GM23338 (cell line): ENCODE results near the gene DMRT2.

Source experiments
- CREB1 ChIP-seq: fragments of 250-450 bp; sonication (Bioruptor Pico); IDR thresholded peaks from 2 replicates; pipeline ENCODE4 v1.5.0; 2020; ENCODE audit warnings: low read depth, mild to moderate bottlenecking, moderate library complexity
- EZH2 ChIP-seq: fragments of 200-600 bp; sonication (generic); IDR thresholded peaks from one replicate; pipeline ENCODE4 v1.8.0; 2017; ENCODE audit warnings: antibody characterized with exemption, mild to moderate bottlenecking, low read depth; ENCODE audit not compliant: unreplicated experiment
- EZH2phosphoT487 ChIP-seq: fragments of 200-600 bp; sonication (generic); IDR thresholded peaks from one replicate; pipeline ENCODE4 v1.8.1; 2018; ENCODE audit warnings: antibody characterized with exemption; ENCODE audit not compliant: unreplicated experiment
- JUNB ChIP-seq: IDR thresholded peaks from one replicate; pipeline ENCODE4 v1.6.1; 2016; ENCODE audit warnings: antibody characterized with exemption; ENCODE audit not compliant: unreplicated experiment
- NANOG ChIP-seq: IDR thresholded peaks from 2 replicates; pipeline ENCODE4 v1.6.1; 2016; ENCODE audit warnings: antibody characterized with exemption, borderline replicate concordance
- POLR2AphosphoS5 ChIP-seq: IDR thresholded peaks from 2 replicates; pipeline ENCODE4 v1.6.1; 2016; ENCODE audit warnings: antibody characterized with exemption, low read depth
- STAT1 ChIP-seq: IDR thresholded peaks from one replicate; pipeline ENCODE4 v1.6.1; 2016; ENCODE audit warnings: antibody characterized with exemption; ENCODE audit not compliant: unreplicated experiment
- TF ChIP-seq, protein P1 (sequence below): IDR thresholded peaks from 2 replicates; pipeline ENCODE4 v1.6.1; 2016; ENCODE audit warnings: antibody characterized with exemption
- TF ChIP-seq, protein P2 (sequence below): IDR thresholded peaks from one replicate; pipeline ENCODE4 v1.6.1; 2018; ENCODE audit warnings: antibody characterized with exemption; ENCODE audit not compliant: unreplicated experiment
- TF ChIP-seq, protein P3 (sequence below), 2 experiments: fragments of 200-600 bp in 1 of 2; sonication (generic) in 1 of 2; conservative IDR thresholded peaks; 2 replicates each; pipeline versions ENCODE4 v1.5.1 to v1.6.1; 2016 to 2017; ENCODE audit warnings: antibody characterized with exemption in 2 of 2, low read depth in 2 of 2, mild to moderate bottlenecking in 2 of 2, moderate library complexity in 1 of 2

DNA sequence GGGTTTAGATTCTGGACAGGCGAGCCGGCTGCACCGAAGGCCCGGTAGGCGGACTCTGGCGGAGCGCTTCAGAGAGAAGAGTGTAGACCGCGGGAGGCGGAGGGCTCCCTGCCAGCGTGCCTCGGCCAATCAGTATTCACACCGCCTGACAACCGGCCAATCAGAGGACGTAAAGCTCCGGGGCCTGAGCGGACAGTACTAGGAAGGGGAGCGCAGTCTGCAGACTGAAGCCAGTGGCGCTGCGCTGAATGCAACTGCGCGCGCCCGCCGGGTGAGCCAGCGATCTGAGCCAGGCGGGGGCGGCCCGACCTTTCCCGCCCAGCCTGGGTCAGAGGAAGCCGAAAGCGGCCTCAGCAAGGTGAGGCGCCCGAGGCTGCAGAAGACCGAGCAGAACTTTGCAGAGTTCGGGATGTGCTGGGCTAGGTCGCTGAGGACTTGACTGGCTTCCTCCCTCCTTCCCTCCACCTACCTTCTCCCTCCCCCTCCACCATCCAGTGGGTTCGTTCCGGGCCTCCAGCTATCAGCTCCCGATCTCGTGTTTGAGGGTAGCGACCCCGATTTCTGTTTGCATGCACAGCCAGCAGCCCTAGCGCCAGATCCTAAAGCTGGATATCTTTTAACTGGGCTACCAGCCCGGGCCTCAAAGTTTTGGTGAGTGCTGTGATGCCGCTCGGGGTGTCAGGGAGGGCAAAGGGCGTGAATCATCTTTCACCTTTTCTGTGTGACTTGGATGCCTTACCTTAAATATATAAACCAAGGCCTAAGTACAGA is at the start of gene DMRT2:
- TF ChIP-seq EZH2: peak; percentile 97
- TF ChIP-seq, protein P1, sequence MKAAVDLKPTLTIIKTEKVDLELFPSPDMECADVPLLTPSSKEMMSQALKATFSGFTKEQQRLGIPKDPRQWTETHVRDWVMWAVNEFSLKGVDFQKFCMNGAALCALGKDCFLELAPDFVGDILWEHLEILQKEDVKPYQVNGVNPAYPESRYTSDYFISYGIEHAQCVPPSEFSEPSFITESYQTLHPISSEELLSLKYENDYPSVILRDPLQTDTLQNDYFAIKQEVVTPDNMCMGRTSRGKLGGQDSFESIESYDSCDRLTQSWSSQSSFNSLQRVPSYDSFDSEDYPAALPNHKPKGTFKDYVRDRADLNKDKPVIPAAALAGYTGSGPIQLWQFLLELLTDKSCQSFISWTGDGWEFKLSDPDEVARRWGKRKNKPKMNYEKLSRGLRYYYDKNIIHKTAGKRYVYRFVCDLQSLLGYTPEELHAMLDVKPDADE: no peak
- TF ChIP-seq, protein P2, sequence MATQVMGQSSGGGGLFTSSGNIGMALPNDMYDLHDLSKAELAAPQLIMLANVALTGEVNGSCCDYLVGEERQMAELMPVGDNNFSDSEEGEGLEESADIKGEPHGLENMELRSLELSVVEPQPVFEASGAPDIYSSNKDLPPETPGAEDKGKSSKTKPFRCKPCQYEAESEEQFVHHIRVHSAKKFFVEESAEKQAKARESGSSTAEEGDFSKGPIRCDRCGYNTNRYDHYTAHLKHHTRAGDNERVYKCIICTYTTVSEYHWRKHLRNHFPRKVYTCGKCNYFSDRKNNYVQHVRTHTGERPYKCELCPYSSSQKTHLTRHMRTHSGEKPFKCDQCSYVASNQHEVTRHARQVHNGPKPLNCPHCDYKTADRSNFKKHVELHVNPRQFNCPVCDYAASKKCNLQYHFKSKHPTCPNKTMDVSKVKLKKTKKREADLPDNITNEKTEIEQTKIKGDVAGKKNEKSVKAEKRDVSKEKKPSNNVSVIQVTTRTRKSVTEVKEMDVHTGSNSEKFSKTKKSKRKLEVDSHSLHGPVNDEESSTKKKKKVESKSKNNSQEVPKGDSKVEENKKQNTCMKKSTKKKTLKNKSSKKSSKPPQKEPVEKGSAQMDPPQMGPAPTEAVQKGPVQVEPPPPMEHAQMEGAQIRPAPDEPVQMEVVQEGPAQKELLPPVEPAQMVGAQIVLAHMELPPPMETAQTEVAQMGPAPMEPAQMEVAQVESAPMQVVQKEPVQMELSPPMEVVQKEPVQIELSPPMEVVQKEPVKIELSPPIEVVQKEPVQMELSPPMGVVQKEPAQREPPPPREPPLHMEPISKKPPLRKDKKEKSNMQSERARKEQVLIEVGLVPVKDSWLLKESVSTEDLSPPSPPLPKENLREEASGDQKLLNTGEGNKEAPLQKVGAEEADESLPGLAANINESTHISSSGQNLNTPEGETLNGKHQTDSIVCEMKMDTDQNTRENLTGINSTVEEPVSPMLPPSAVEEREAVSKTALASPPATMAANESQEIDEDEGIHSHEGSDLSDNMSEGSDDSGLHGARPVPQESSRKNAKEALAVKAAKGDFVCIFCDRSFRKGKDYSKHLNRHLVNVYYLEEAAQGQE: no peak
- TF ChIP-seq, protein P3, sequence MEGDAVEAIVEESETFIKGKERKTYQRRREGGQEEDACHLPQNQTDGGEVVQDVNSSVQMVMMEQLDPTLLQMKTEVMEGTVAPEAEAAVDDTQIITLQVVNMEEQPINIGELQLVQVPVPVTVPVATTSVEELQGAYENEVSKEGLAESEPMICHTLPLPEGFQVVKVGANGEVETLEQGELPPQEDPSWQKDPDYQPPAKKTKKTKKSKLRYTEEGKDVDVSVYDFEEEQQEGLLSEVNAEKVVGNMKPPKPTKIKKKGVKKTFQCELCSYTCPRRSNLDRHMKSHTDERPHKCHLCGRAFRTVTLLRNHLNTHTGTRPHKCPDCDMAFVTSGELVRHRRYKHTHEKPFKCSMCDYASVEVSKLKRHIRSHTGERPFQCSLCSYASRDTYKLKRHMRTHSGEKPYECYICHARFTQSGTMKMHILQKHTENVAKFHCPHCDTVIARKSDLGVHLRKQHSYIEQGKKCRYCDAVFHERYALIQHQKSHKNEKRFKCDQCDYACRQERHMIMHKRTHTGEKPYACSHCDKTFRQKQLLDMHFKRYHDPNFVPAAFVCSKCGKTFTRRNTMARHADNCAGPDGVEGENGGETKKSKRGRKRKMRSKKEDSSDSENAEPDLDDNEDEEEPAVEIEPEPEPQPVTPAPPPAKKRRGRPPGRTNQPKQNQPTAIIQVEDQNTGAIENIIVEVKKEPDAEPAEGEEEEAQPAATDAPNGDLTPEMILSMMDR (conservative IDR thresholded peaks at IDR 0.05; ENCODE audit: low read depth in 2 of 2): no peak
- 0 out of 2 replicates have a peak, but pooled peaks have one; percentile 15 for TF ChIP-seq POLR2AphosphoS5
- TF ChIP-seq STAT1: no peak
- no peak for TF ChIP-seq CREB1 (CRISPR knock-in tag)
- peak; percentile 72 for TF ChIP-seq EZH2phosphoT487
- no peak for TF ChIP-seq JUNB
- TF ChIP-seq NANOG: no peak
